Spleen (tissue), 11 donors: ENCODE measurements around the gene FCSK. TPM values are rescaled to one million over a fixed set of nuclear protein-coding genes. Genes with fewer than 3 reads are reported as not detected.
A peak's percentile ranks its signal among the peaks of the same experiment; 100 is the strongest.

Experiments used
- DNase-seq: peaks from one replicate; pipeline ENCODE4 v3.0.0-alpha.2; 2020
- H3K27ac ChIP-seq, 8 donors: fragments of 200-600 bp; sonication (generic) in 7 of 8; 1 replicate in 4 of 8; 2 replicates in 4 of 8; pipeline versions ENCODE4 v1.5.0 to v1.8.0; 2016 to 2021; ENCODE audit warnings: inconsistent platforms in 4 of 8, mild to moderate bottlenecking in 4 of 8, moderate library complexity in 1 of 8
- H3K27me3 ChIP-seq, 7 donors: fragments of 200-600 bp; sonication (generic) in 6 of 7; replicated peaks in 1 of 7; 1 replicate in 4 of 7; 2 replicates in 3 of 7; pipeline versions ENCODE4 v1.5.0 to v1.8.0; 2016 to 2021; ENCODE audit warnings: inconsistent platforms in 3 of 7, mild to moderate bottlenecking in 1 of 7
- H3K36me3 ChIP-seq, 6 donors: fragments of 200-600 bp; sonication (generic) in 5 of 6; 1 replicate in 4 of 6; 2 replicates in 2 of 6; pipeline versions ENCODE4 v1.5.0 to v1.8.0; 2016 to 2021; ENCODE audit warnings: inconsistent platforms in 2 of 6
- H3K4me1 ChIP-seq, 6 donors: fragments of 200-600 bp; sonication (generic) in 5 of 6; 1 replicate in 3 of 6; 2 replicates in 3 of 6; pipeline versions ENCODE4 v1.5.0 to v1.8.0; 2016 to 2021; ENCODE audit warnings: inconsistent platforms in 3 of 6
- H3K4me3 ChIP-seq, 8 donors: fragments of 200-600 bp; sonication (generic) in 7 of 8; 1 replicate in 4 of 8; 2 replicates in 4 of 8; pipeline versions ENCODE4 v1.5.0 to v1.8.0; 2016 to 2021; ENCODE audit warnings: inconsistent platforms in 4 of 8, mild to moderate bottlenecking in 4 of 8, moderate library complexity in 2 of 8
- H3K9me3 ChIP-seq, 8 donors: fragments of 200-600 bp; sonication (generic) in 7 of 8; 1 replicate in 4 of 8; 2 replicates in 4 of 8; pipeline versions ENCODE4 v1.5.0 to v1.8.0; 2016 to 2021; ENCODE audit warnings: inconsistent platforms in 4 of 8
- CTCF ChIP-seq, 11 experiments: fragments of 200-600 bp in 7 of 11; fragments of 450-650 bp in 4 of 11; sonication (generic) in 4 of 11; IDR thresholded peaks in 8 of 11; conservative IDR thresholded peaks in 3 of 11; 1 replicate in 7 of 11; 2 replicates in 4 of 11; pipeline versions ENCODE4 v1.4.0 to v1.8.0; 2016 to 2021; ENCODE audit warnings: antibody characterized with exemption in 11 of 11, inconsistent platforms in 4 of 11, mild to moderate bottlenecking in 1 of 11
- POLR2A ChIP-seq, 3 donors: fragments of 450-650 bp; IDR thresholded peaks; one replicate each; pipeline ENCODE4 v1.5.1; 2017; ENCODE audit warnings: antibody characterized with exemption in 3 of 3, mild to moderate bottlenecking in 1 of 3
- POLR2AphosphoS5 ChIP-seq, 3 donors: sonication (generic); formaldehyde crosslinking; IDR thresholded peaks; one replicate each; pipeline ENCODE4 v1.5.1; 2017; ENCODE audit warnings: antibody characterized with exemption in 3 of 3
- WGBS, 5 donors: extraction: QIAGEN DNeasy Blood & Tissue Kit in 3 of 5; methylation state at CpG; one replicate each; pipeline versions ENCODE4 v1.1.5 to v1.1.7; 2013 to 2018; 5-methylcytosine and 5-hydroxymethylcytosine counted together
- intact Hi-C: fragments of 100-400 bp; cut with DNase I; formaldehyde crosslinking; loops from one replicate; pipeline ENCODE4 v1.15.0; 2023; ENCODE audit warnings: low total_unique reads
- polyA plus RNA-seq, 3 donors: library from polyadenylated mRNA; stranded (reverse); fragments of 200-250 nt; gene quantifications; one replicate each; pipeline ENCODE4 v1.2.1, GENCODE V29; 2013
- small RNA-seq, 4 donors: library from RNA; depleted of rRNA; stranded (forward); fragments of <200 nt; gene quantifications; one replicate each; pipeline ENCODE3, GENCODE V24; 2016
- total RNA-seq, 7 donors: library from RNA; depleted of rRNA in 3 of 7; stranded (reverse); fragments of >200 nt in 3 of 7; fragmentation: NEBNext Ultra II Directional in 4 of 7; extraction: Animal tissue kit (Norgen Biotek cat#: 25700) in 4 of 7; gene quantifications; one replicate each; pipeline versions ENCODE4 v1.1.0 to v1.2.1, GENCODE V29; 2016 to 2021
- donor health status: healthy with polysubstance abuse.
- donor health status: DM: no; HTN: no; CAD: no; lungs with moderate emphysema.
- donor health status: DM: no; HTN: no; CAD: no.
- donor health status: Bipolar disorder and iron deficiency.
- donor health status: healthy.
- donor health status: DM: no; HTN: no; CAD: no.
- donor health status: DM: yes; HTN: yes; CAD: no.

Gene FCSK
- total and polyA plus RNA-seq, 10 donors: 8.1 to 31.9 (median 23.5) TPM

- H3K36me3 ChIP-seq: peaks cover 5 to 88% (median 70%) of the 10 kb centered on the region in 6 donors
- 69 to 78% (median 75%) methylated on average over 8 of the region's 8 CpGs for WGBS, 5 donors
- TF ChIP-seq POLR2AphosphoS5 (IDR thresholded peaks at IDR 0.05): no peak
- no peak for TF ChIP-seq POLR2A (IDR thresholded peaks at IDR 0.05)
- peak in 9 of 11 experiments; percentile 22 to 56 (median 40) for TF ChIP-seq CTCF (IDR thresholded peaks at IDR 0.05 in 8 of 11, conservative IDR thresholded peaks at IDR 0.05 in 3 of 11)
- peaks cover 34 to 78% (median 53%) of the 10 kb centered on the region in 6 donors for H3K4me1 ChIP-seq
- H3K27me3 ChIP-seq: no peaks in the 10 kb centered on the region
- intact Hi-C loops: no loop called here
- H3K9me3 ChIP-seq: no peaks in the 10 kb centered on the region
- H3K4me3 ChIP-seq: no peak overlapping the region
- DNase-seq: no peak
- no peak overlapping the region for H3K27ac ChIP-seq
Observed at GRCh38 chr16:70529051-70529777, 74.8 kb downstream of the FCSK start.

Small RNA genes lying within 50 kb of the gene (small RNA-seq; reads per million reads assigned to genes)
- gene RNU6-23P (0.07 to 0.35 (median 0.18) reads per million in 4 donors), gene RPS27P26 (0 reads per million in 4 donors), gene SNORD111B (351 to 948 (median 738) reads per million in 4 donors)

Other genes with a start within 250 kb of the FCSK start
- gene EXOSC6, start 202.7 kb upstream of the FCSK start, total RNA-seq: 10 to 100 TPM; 19.2 to 35.1 (median 24.8) TPM
- 10 to 100 TPM; 10.6 to 16.4 (median 11.6) TPM for gene EXOSC6, start 202.7 kb upstream of the FCSK start, polyA plus RNA-seq
- gene AARS1, start 165.1 kb upstream of the FCSK start, total RNA-seq: 10 to 100 TPM; 45.3 to 80.9 (median 52.8) TPM
- 10 to 100 TPM; 15.4 to 27.1 (median 20.4) TPM for gene AARS1, start 165.1 kb upstream of the FCSK start, polyA plus RNA-seq
- 10 to 100 TPM; 22.3 to 35.3 (median 28.6) TPM for gene DDX19B, start 155.4 kb upstream of the FCSK start, total RNA-seq
- gene DDX19B, start 155.4 kb upstream of the FCSK start, polyA plus RNA-seq: 10 to 100 TPM; 17.5 to 21.1 (median 18.7) TPM
- gene DDX19A, start 107.7 kb upstream of the FCSK start, total RNA-seq: 10 to 100 TPM; 26.1 to 33.7 (median 29.7) TPM
- 10 to 100 TPM; 13.3 to 21.1 (median 14.3) TPM for gene DDX19A, start 107.7 kb upstream of the FCSK start, polyA plus RNA-seq
- gene ST3GAL2, start 15.5 kb upstream of the FCSK start, total RNA-seq: 10 to 100 TPM; 33.1 to 66.9 (median 48.1) TPM
- gene ST3GAL2, start 15.5 kb upstream of the FCSK start, polyA plus RNA-seq: 10 to 100 TPM in 1 of 3 donors, 1 to 10 TPM in 2; 5.2 to 16.5 (median 7.2) TPM
- 10 to 100 TPM; 40.8 to 85.4 (median 62.7) TPM for gene COG4, start 69.0 kb downstream of the FCSK start, total RNA-seq
- 10 to 100 TPM; 45.7 to 54.8 (median 51.6) TPM for gene COG4, start 69.0 kb downstream of the FCSK start, polyA plus RNA-seq
- gene SF3B3, start 69.2 kb downstream of the FCSK start, total RNA-seq: 100 to 1,000 TPM in 5 of 7 donors, 10 to 100 TPM in 2; 92.5 to 256 (median 205) TPM
- 10 to 100 TPM; 70.3 to 92.9 (median 82.9) TPM for gene SF3B3, start 69.2 kb downstream of the FCSK start, polyA plus RNA-seq
- gene IL34, start 192.0 kb downstream of the FCSK start, total RNA-seq: 100 to 1,000 TPM in 5 of 7 donors, 10 to 100 TPM in 2; 48.2 to 258 (median 197) TPM
- gene IL34, start 192.0 kb downstream of the FCSK start, polyA plus RNA-seq: 10 to 100 TPM; 20.3 to 82.3 (median 21.3) TPM
- 100 to 1,000 TPM in 3 of 7 donors, 10 to 100 TPM in 4; 40.6 to 116 (median 94.6) TPM for gene MTSS2, start 231.5 kb downstream of the FCSK start, total RNA-seq
- 10 to 100 TPM in 2 of 3 donors, 1 to 10 TPM in 1; 9.0 to 66.7 (median 12.2) TPM for gene MTSS2, start 231.5 kb downstream of the FCSK start, polyA plus RNA-seq